ENCODE data around the gene MRPL33. TPM values are rescaled to one million over a fixed set of nuclear protein-coding genes. Genes with fewer than 3 reads are reported as not detected.

MRPL33 gene
- total and polyA plus RNA-seq, 12 donors: 123 to 661 (median 253) TPM

- no peaks in the 10 kb centered on the region for H3K9me3 ChIP-seq
- no peaks in the 10 kb centered on the region for H3K27me3 ChIP-seq
- intact Hi-C loops (cut with DNase I): loop anchor here in 1 of 10 donors (10.0 kb wide), 1 partner anchor 84 kb away; no protein-coding TSS in a partner anchor
- H3K4me1 ChIP-seq: peaks cover 9 to 73% (median 47%) of the 10 kb centered on the region in 9 donors
- DNase-seq: no peak
- TF ChIP-seq, protein P1, sequence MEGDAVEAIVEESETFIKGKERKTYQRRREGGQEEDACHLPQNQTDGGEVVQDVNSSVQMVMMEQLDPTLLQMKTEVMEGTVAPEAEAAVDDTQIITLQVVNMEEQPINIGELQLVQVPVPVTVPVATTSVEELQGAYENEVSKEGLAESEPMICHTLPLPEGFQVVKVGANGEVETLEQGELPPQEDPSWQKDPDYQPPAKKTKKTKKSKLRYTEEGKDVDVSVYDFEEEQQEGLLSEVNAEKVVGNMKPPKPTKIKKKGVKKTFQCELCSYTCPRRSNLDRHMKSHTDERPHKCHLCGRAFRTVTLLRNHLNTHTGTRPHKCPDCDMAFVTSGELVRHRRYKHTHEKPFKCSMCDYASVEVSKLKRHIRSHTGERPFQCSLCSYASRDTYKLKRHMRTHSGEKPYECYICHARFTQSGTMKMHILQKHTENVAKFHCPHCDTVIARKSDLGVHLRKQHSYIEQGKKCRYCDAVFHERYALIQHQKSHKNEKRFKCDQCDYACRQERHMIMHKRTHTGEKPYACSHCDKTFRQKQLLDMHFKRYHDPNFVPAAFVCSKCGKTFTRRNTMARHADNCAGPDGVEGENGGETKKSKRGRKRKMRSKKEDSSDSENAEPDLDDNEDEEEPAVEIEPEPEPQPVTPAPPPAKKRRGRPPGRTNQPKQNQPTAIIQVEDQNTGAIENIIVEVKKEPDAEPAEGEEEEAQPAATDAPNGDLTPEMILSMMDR (IDR thresholded peaks at IDR 0.05): no peak
- peak in 3 of 8 donors; percentile 12 to 61 (median 22) for ATAC-seq
- H3K4me3 ChIP-seq: no peak overlapping the region
- 60 to 74% methylated on average over 6 of the region's 6 CpGs for WGBS, 2 donors
- H3K36me3 ChIP-seq: no peaks in the 10 kb centered on the region
- H3K27ac ChIP-seq: peak overlapping the region in 8 of 10 donors; percentile 64 to 98 (median 94)
Observed at GRCh38 chr2:27800856-27801255, 29.3 kb downstream of the MRPL33 start.

DNA sequence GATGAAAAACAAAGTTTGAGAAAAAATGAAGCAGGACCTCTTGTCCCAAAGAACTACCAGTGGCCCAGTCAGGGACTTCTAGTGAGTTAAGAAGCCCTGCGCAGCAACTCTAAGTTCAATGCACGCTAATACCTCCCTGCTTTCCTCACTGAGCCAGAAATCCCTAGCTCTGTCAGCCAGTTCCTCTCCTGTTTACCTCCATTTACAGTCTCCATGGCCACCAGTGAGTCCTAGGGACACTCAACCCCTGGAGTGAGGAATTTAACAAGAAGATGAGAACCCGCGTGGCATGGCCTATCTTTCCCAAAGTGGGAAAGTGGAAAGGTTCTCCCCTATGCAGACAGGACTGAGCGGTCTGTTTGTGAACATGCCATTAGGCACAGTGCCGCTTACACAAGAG lies 31.0 kb downstream of the MRPL33 start:
- H3K36me3 ChIP-seq: no peaks in the 10 kb centered on the region
- TF ChIP-seq, protein P1 (IDR thresholded peaks at IDR 0.05): no peak
- WGBS, 2 donors: 81 to 83% methylated on average over 6 of the region's 6 CpGs
- peak overlapping the region in 4 of 10 donors; percentile 3 to 34 (median 24) for H3K27ac ChIP-seq
- H3K9me3 ChIP-seq: no peaks in the 10 kb centered on the region
- intact Hi-C loops (cut with DNase I): loop anchor here in 1 of 10 donors (10.0 kb wide), 1 partner anchor 82 kb away; no protein-coding TSS in a partner anchor
- H3K4me3 ChIP-seq: no peak overlapping the region
- H3K4me1 ChIP-seq: peaks cover 2 to 56% (median 31%) of the 10 kb centered on the region in 9 donors
- no peak for DNase-seq
- H3K27me3 ChIP-seq: no peaks in the 10 kb centered on the region
- ATAC-seq: peak in 1 of 8 donors; percentile 53

DNA sequence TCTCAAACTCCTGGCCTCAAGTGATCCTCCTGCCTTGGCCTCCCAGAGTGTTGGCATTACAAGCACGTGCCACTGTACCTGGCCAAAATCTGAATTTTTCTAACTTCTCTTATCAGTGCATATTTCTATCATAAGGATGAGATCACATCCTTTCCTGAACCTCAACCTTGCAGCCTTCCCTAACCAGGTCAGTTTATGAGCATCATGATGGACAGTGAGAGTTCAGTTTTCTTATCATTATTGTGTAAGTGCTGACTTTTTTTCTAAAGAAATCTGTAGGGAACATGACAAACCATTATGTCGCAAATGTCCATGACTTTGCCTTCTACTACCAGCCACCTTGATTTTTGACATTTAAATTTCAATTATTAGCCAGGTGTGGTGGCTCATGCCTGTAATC lies 31.5 kb downstream of the MRPL33 start:
- no peaks in the 10 kb centered on the region for H3K9me3 ChIP-seq
- H3K4me3 ChIP-seq: no peak overlapping the region
- ATAC-seq (no peak), DNase-seq (no peak)
- H3K36me3 ChIP-seq: no peaks in the 10 kb centered on the region
- peak overlapping the region in 4 of 10 donors; percentile 3 to 34 (median 24) for H3K27ac ChIP-seq
- no peaks in the 10 kb centered on the region for H3K27me3 ChIP-seq
- TF ChIP-seq, protein P1 (IDR thresholded peaks at IDR 0.05): no peak
- 95 to 98% methylated on average over 2 of the region's 2 CpGs for WGBS, 2 donors
- H3K4me1 ChIP-seq: peaks cover 2 to 51% (median 30%) of the 10 kb centered on the region in 9 donors
- intact Hi-C loops (cut with DNase I): loop anchor here in 1 of 10 donors (10.0 kb wide), 1 partner anchor 82 kb away; no protein-coding TSS in a partner anchor

DNA sequence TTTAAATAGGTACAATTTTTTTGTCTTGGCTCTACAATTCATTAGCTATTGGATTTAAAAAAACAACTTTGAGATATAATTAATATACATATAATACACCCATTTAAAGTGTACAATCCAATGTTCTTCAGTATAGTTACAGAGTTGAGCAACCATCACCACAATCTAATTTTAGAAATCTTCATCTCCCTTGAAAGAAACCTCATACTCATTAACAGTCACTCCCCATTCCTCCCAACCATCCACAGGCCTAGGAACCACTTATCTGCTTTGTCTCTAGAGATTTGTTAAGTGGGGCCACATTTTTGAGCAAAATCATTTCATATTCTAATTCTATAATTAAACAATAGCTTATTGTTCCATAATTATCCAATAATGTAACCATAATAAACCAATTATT lies 32.6 kb downstream of the MRPL33 start:
- intact Hi-C loops (cut with DNase I): loop anchor here in 1 of 10 donors (10.0 kb wide), 1 partner anchor 81 kb away; no protein-coding TSS in a partner anchor
- Histone ChIP-seq H3K4me3 (no peak overlapping the region), H3K36me3 (no peaks in the 10 kb centered on the region), H3K27ac (no peak overlapping the region), H3K27me3 (no peaks in the 10 kb centered on the region), H3K4me1 (peaks cover 2 to 43% (median 21%) of the 10 kb centered on the region in 9 donors), H3K9me3 (no peaks in the 10 kb centered on the region)
- DNase-seq (no peak), ATAC-seq (no peak)
- TF ChIP-seq, protein P1 (IDR thresholded peaks at IDR 0.05): no peak
